GM12878 (cell line): ENCODE results near the gene RPS16. TPM values are rescaled to one million over a fixed set of nuclear protein-coding genes. Genes with fewer than 3 reads are reported as not detected.
A peak's percentile ranks its signal among the peaks of the same experiment; 100 is the strongest.

Experiments
- CHD2 ChIP-seq: IDR thresholded peaks from 2 replicates; pipeline ENCODE4 v1.6.1; 2011; ENCODE audit warnings: low read depth, low read length, improper control_type of control experiment, borderline replicate concordance
- CREB1 ChIP-seq: IDR thresholded peaks from 2 replicates; pipeline ENCODE4 v1.6.1; 2012; ENCODE audit warnings: low read depth, mild to moderate bottlenecking, inconsistent platforms
- CUX1 ChIP-seq: IDR thresholded peaks from 2 replicates; pipeline ENCODE4 v1.6.1; 2012; ENCODE audit warnings: improper control_type of control experiment, low read depth, low read length; ENCODE audit not compliant: insufficient replicate concordance
- E4F1 ChIP-seq: fragments of 450-650 bp; IDR thresholded peaks from 2 replicates; pipeline ENCODE4 v1.6.1; 2018; ENCODE audit warnings: borderline replicate concordance, mild to moderate bottlenecking; ENCODE audit not compliant: partially characterized antibody
- EGR1 ChIP-seq, 2 experiments: IDR thresholded peaks; 1 replicate in 1 of 2; 2 replicates in 1 of 2; pipeline ENCODE4 v1.6.1; 2011 to 2012; ENCODE audit warnings: low read depth in 2 of 2, low read length in 2 of 2, borderline replicate concordance in 1 of 2, mild to moderate bottlenecking in 1 of 2, moderate library complexity in 1 of 2
- ETV6 ChIP-seq, 2 experiments: fragments of 450-650 bp in 1 of 2; IDR thresholded peaks in 1 of 2; conservative IDR thresholded peaks in 1 of 2; 2 replicates each; pipeline ENCODE4 v1.6.1; 2014; ENCODE audit warnings: antibody characterized with exemption in 1 of 2, borderline replicate concordance in 1 of 2, low read depth in 1 of 2, mild to moderate bottlenecking in 1 of 2, moderate library complexity in 1 of 2
- EZH2 ChIP-seq: IDR thresholded peaks from 2 replicates; pipeline ENCODE4 v1.6.1; 2012; ENCODE audit warnings: low read depth, mild to moderate bottlenecking, control low read depth, inconsistent platforms, low read length, borderline replicate concordance; ENCODE audit not compliant: control insufficient read depth
- KLF5 ChIP-seq: fragments of 450-650 bp; IDR thresholded peaks from 2 replicates; pipeline ENCODE4 v1.6.1; 2014; ENCODE audit warnings: mild to moderate bottlenecking; ENCODE audit not compliant: partially characterized antibody
- MEF2A ChIP-seq: IDR thresholded peaks from 2 replicates; pipeline ENCODE4 v1.6.1; 2011; ENCODE audit warnings: low read depth, mild to moderate bottlenecking, low read length, moderate library complexity; ENCODE audit not compliant: insufficient read depth
- PRDM15 ChIP-seq: fragments of 450-650 bp; formaldehyde crosslinking; IDR thresholded peaks from 2 replicates; pipeline ENCODE4 v1.4.0; 2020; ENCODE audit warnings: mild to moderate bottlenecking, moderate library complexity
- SMAD1 ChIP-seq: fragments of 450-650 bp; IDR thresholded peaks from 2 replicates; pipeline ENCODE4 v1.6.1; 2018; ENCODE audit warnings: mild to moderate bottlenecking, low read depth; ENCODE audit not compliant: partially characterized antibody
- SRF ChIP-seq, 2 experiments: IDR thresholded peaks; 2 replicates each; pipeline ENCODE4 v1.6.1; 2011; ENCODE audit warnings: low read depth in 2 of 2, low read length in 2 of 2, mild to moderate bottlenecking in 1 of 2, moderate library complexity in 1 of 2
- TBL1XR1 ChIP-seq: IDR thresholded peaks from 2 replicates; pipeline ENCODE4 v1.6.1; 2012; ENCODE audit warnings: low read depth, low read length, improper control_type of control experiment
- TCF12 ChIP-seq: IDR thresholded peaks from 2 replicates; pipeline ENCODE4 v1.6.1; 2011; ENCODE audit warnings: low read depth, mild to moderate bottlenecking, low read length
- polyA plus RNA-seq, 11 experiments: library from polyadenylated mRNA; depleted of rRNA in 4 of 11; unstranded in 6 of 11; stranded (reverse) in 5 of 11; fragments of >200 nt; fragmentation: Nextera tagmentation in 4 of 11; fragmentation: Illumina TruSeq in 1 of 11; extraction: Ambion mirVana in 4 of 11; extraction: Trizol in 1 of 11; gene quantifications; 1 replicate in 1 of 11; 2 replicates in 10 of 11; pipeline versions ENCODE4 v1.2.1 to v1.2.3, GENCODE V29; 2011 to 2016; ENCODE audit warnings: inconsistent platforms in 2 of 11, missing spikeins in 2 of 11, low read depth in 1 of 11
- total RNA-seq, 4 experiments: library from RNA; depleted of rRNA in 3 of 4; stranded (reverse); fragments of >200 nt in 3 of 4; fragmentation: Illumina TruSeq in 1 of 4; extraction: Trizol in 1 of 4; gene quantifications; 2 replicates each; pipeline versions ENCODE4 v1.2.1 to v1.2.3, GENCODE V29; 2013 to 2021

Gene RPS16
- total and polyA plus RNA-seq, 10 of the 15 experiments (the other 5 are each of a cell fraction or from before 2014, with no cell fraction given): 148 to 4,810 (median 2,343) TPM

GRCh38 chr19:39402346-39403300, 33.1 kb downstream of the RPS16 start (continued):
- TF ChIP-seq CUX1 (peak; percentile 60), KLF5 (no peak), TBL1XR1 (peak; percentile 97), ETV6 (conservative IDR thresholded peaks at IDR 0.05 in 1 of 2, IDR thresholded peaks at IDR 0.05 in 1 of 2; ENCODE audit: borderline replicate concordance in 1 of 2, low read depth in 1 of 2) (peak in 1 of 2 experiments; percentile 48; a peak in 1 of 4 replicates), PRDM15 (no peak), E4F1 (no peak), CREB1 (no peak), SRF (IDR thresholded peaks at IDR 0.05; ENCODE audit: low read depth in 2 of 2, low read length in 2 of 2) (no peak), EGR1 (IDR thresholded peaks at IDR 0.05; ENCODE audit: borderline replicate concordance in 1 of 2, low read depth in 2 of 2, low read length in 2 of 2) (peak; percentile 89 to 99), MEF2A (peak; percentile 95), CHD2 (peak; percentile 82; the same call in 1 of the 2 replicates), SMAD1 (no peak), TCF12 (no peak), EZH2 (no peak)
